GM06990 (cell line): ENCODE data around the gene ARMS2.

ENCODE experiments used
- DNase-seq: peaks from one replicate; pipeline ENCODE4 v3.0.0-alpha.2; 2011; ENCODE audit not compliant: insufficient read length; ENCODE audit errors: extremely low read depth
- H3K27me3 ChIP-seq: replicated peaks from 2 replicates; pipeline ENCODE4 v1.6.0; 2011; ENCODE audit warnings: low read length; ENCODE audit not compliant: control insufficient read depth, insufficient read depth
- H3K36me3 ChIP-seq: 2 replicates; pipeline ENCODE4 v1.5.1; 2011; ENCODE audit warnings: low read length; ENCODE audit not compliant: control insufficient read depth, insufficient read depth
- H3K4me3 ChIP-seq: replicated peaks from 2 replicates; pipeline ENCODE4 v1.5.1; 2011; ENCODE audit warnings: low read depth, mild to moderate bottlenecking, control low read depth, low read length
- CTCF ChIP-seq: IDR thresholded peaks from 2 replicates; pipeline ENCODE4 v1.5.1; 2011; ENCODE audit warnings: low read length, control low read depth, mild to moderate bottlenecking, inconsistent platforms; ENCODE audit not compliant: insufficient read depth, poor library complexity, severe bottlenecking

ARMS2 gene

GRCh38 chr10:122503012-122503411, 48.6 kb downstream of the ARMS2 start:
- TF ChIP-seq CTCF = no peak
- Histone ChIP-seq H3K36me3 (no peaks in the 10 kb centered on the region), H3K4me3 (no peak overlapping the region), H3K27me3 (no peaks in the 10 kb centered on the region; the same call in 1 of the 2 replicates)
- DNase-seq = no peak

GRCh38 chr10:122503886-122504609, 49.6 kb downstream of the ARMS2 start:
- no peaks in the 10 kb centered on the region for H3K36me3 ChIP-seq
- TF ChIP-seq CTCF = no peak
- no peak for DNase-seq
- no peaks in the 10 kb centered on the region; the same call in 1 of the 2 replicates for H3K27me3 ChIP-seq
- H3K4me3 ChIP-seq = no peak overlapping the region

- TF ChIP-seq CTCF = no peak
- H3K36me3 ChIP-seq = no peaks in the 10 kb centered on the region
- no peak overlapping the region for H3K4me3 ChIP-seq
- no peaks in the 10 kb centered on the region; the same call in 1 of the 2 replicates for H3K27me3 ChIP-seq
- DNase-seq = no peak
Observed at GRCh38 chr10:122504610-122504950, 50.1 kb downstream of the ARMS2 start.

- no peak for TF ChIP-seq CTCF
- no peak overlapping the region for H3K4me3 ChIP-seq
- DNase-seq = no peak
- H3K36me3 ChIP-seq = no peaks in the 10 kb centered on the region
- H3K27me3 ChIP-seq = no peaks in the 10 kb centered on the region; the same call in 1 of the 2 replicates
Observed at GRCh38 chr10:122505011-122505410, 50.6 kb downstream of the ARMS2 start.

GRCh38 chr10:122505885-122506645, 51.6 kb downstream of the ARMS2 start:
- H3K36me3 ChIP-seq = no peaks in the 10 kb centered on the region
- DNase-seq = no peak
- H3K27me3 ChIP-seq = no peaks in the 10 kb centered on the region; the same call in 1 of the 2 replicates
- H3K4me3 ChIP-seq = no peak overlapping the region
- TF ChIP-seq CTCF = no peak
